GM21526 (cell line): ENCODE results near the gene GPN1.
"Not testable (repeated sequence)": the region's sequence is repeated elsewhere in the genome, so short reads cannot be mapped to it uniquely, and the experiment has no call there.

Source experiments
- ATAC-seq: cut with Tn5 transposase; IDR thresholded peaks from one replicate; pipeline ENCODE4 v1.9.1; 2021; ENCODE audit warnings: moderate library complexity; ENCODE audit not compliant: unreplicated experiment, low FRiP score

GPN1 gene

DNA sequence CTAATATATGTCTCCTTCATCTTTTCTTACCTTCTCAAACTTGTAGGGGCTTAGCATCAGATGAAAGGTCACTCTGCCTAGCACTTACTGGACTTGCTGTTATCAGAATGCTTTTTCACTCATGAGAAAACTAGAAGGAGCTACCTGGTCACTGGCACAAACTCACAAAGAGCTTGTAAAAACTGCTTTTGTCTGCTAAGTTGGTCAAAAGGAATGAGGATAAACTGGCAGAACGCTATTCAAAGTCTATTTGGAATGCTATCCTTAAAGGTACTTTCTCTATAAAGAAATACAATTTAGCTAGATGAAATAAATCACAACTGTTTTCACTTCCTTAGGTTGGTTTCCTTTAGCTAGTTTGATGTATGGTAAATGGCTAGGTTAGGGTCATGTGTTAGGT lies 2.5 kb upstream of the GPN1 start:
- ATAC-seq = not testable (repeated sequence)

DNA sequence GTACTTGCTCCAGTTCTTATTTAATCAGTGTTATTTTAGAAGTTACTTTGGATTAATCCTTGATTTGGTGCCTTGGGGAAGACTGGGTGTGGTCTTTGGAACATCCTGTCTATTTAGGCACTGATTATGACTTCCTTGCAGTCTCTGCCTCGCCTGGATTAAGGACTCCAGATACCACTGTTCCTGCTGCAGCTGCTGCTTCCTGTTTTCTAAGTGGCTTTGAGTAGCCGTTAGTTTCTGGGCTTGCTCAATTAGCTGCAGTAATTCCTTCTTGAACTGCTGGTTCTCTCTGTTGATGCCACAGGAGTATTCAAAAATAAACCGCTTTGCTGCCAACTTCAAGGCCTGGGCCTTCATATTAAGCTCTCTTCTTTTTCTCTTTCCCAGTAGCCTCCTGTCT lies 1.9 kb upstream of the GPN1 start:
- ATAC-seq = not testable (repeated sequence)

DNA sequence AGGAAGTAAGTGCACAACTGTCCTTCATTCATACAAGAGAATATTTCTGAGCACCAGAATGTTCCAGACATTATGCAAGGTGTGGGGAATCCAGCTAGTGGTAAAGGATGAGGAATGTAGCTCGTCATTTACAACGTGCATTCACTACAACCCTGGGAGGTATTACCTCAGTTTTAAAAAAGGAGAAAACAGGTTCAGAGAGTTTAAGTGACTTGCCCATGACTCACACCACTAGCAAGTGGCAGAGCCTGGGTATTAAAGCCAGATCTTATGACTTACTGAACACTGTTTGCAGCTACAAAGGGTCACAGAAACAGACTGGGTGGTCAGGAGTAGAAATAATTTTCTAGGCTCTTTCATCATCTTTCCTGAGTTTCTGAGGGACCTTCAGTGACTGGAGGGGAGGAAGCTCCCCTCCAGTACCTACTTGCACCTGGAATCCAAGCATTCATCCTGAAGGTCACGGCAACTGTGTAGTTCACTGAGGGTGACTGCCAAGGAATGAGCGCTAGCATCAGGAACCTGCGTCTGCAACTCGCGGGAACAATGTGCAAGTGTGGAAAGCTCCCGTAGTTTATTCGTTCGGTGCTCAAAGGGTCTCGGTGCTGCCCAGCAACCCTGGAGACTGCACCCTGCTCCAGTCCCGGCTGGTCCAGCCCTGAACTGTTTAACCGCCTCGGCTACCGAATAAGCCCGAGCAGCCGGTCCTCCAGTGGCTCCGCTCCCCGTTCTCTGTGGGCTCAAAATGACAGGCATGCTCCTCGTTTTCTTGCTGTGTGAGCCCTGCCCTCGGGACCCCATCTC lies 685 bp upstream of the GPN1 start:
- ATAC-seq = no peak

DNA sequence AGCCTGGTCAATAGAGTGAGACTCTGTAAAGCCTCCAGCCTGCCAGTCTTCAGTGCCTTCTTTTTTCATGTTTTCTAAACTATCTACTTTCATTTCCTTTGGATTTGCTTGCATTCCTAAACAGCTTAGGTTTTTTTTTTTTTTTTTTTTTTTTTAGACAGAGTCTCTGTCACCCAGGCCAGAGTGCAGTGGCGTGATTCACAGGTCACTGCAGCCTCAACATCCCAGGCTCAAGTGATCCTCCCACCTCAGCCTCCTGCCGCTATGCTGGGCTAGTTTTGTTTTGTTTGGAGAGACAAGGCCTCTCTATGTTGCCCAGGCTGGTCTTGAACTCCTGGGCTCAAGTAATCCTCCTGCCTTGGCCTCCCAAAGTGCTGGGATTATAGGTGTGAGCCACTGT lies 1.4 kb downstream of the GPN1 start:
- ATAC-seq = not testable (repeated sequence)

DNA sequence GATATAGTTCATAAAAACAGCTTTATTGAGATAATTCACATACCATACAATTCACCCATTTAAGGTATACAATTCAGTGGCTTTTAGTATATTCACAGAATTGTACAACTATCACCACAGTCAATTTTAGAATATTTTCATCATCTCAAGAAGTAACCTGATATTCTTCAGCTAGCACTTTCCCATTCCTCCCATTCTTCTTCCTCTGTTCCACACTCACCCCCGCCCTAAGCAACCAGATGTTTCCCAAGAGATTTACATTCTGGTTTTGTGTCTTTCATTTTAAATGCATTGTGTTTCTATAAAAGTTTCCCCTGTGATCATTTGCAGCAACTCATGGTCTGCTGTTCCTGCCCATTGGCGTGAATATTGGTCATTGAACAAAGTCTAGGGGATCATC lies 5.4 kb downstream of the GPN1 start:
- ATAC-seq = no peak

DNA sequence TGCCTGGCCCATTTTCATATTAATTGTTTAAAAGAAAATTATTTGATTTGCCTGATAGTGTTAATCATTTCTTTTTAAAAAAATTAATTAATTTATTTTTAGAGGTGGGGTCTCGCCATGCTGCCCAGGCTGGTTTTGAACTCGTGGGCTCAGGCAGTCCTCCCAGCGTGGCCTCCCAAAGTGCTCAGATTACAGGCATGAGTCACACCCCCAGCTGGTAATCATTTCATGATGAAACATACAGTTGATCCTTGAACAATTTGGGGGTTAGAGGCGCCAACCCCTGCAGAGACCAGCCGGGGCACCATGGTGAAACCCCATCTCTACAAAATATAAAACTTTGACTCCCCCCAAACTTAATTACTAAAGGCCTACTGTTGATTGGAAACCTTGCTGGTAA lies 7.9 kb downstream of the GPN1 start:
- no peak for ATAC-seq

DNA sequence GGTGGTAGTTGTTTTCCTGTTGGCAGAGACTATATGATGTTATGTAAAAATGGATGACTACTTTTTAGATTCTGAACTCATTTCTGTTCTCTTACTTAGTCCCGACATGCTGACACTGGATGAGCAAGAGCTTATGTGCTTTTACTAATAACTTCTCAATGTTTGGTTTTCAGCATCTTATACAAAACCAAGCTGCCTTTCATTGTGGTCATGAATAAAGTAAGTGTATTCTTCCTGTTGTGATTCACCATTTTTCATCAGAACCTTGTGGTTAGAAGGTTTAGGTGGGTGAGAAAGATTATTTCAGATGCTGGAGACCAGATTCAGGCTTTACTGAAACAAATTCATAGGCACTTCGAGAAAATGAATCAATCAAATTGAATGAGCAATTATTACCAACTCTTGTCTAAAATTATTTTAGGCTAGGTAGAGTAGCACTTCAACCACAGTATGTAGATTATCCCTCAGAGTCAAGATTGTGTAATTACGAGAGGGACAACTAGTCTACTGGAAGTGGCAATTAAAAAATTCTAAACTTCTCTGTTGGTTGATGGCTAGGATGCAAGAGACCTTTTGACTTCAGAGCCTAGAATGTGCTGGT lies 9.3 kb downstream of the GPN1 start:
- ATAC-seq = no peak

DNA sequence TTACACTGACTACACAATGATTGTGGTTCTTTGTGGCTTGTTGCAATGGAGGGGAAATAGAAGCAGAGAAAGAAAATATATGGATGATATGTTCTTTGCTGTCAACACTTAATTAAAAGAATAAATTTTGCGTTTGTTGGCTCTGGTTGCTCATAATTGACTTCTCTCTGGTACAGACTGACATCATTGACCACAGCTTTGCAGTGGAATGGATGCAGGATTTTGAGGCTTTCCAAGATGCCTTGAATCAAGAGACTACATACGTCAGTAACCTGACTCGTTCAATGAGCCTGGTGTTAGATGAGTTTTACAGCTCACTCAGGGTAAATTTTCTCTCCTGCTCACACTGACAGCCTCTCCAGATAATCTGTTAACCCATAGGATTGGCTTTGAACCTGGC lies 9.9 kb downstream of the GPN1 start:
- no peak for ATAC-seq

DNA sequence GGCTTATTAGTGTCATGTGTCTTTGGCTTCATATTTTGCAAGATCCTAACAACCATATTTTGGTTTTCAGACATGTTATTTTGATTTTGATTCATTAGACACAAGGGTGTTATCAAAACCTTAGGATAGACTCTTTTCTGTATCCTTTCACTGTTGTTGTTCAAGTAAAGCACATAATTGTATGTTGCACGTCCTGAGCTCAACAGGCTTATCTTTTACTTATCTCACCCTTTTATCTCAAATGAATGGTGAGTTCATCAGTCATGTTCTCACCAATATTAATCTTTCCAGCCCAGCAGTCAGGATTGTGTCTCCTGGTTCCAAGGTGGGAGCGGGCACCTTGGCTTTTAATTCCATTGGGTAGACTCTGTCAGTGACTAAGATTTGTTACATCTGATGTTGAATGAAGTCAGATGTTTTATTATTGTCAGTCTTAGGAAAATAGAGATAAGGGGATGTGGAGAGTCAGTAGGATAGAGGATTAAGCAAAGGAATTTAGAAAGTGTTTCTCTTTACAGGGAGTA lies 11.9 kb downstream of the GPN1 start:
- ATAC-seq = no peak

DNA sequence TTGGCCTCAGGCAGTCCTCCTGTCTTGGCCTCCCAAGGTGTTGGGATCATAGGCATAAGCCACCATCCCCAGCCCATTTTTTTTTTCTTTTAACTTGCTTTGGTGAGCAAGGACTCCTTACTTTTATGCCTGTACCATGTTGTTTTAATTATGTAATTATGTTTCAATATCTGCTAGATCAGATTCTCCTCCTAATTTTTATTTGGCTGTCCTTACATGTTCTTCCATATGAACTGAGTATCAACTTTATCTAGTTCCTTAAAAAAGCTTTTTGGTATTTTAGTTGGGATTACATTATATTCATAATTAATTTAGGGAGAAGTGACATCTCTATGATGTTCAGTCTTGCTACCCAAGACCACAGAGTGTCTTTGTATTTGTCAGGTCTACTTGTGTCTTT lies 16.3 kb downstream of the GPN1 start:
- no peak for ATAC-seq

DNA sequence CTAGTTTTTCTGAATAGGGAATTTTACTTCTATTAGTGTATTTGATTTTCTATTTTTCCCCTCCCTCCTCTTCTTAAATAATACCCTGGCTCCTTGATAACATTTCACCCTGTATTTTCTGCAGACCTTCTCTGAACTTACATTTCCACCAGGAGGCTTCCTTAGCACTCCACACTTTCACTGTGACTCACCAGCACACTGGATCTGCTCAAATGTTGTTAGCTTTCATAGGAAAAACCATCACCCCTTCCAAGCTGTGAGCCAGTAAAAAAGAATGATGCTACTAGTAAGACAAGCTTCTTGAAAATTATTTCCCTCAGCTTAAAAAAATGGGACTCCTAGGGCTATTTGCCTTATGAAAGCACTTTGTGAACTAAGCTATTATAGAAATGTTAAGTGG lies 18.4 kb downstream of the GPN1 start:
- no peak for ATAC-seq

DNA sequence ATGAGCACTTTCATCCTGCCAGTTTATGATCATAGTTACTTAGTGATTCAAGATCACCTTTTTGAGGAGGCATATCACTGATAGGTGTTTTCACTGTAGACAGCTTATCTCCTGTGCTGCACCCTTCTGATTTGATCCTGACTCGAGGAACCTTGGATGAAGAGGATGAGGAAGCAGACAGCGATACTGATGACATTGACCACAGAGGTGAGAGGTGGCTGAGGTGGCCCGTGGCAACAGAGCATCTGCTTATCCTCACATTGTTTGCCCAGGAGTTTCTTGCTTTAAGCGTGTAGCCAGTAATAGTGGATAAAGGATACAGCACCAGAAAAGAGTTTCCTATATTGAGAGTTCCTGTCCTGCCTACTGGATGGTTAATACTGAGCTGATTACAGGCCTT lies 18.9 kb downstream of the GPN1 start:
- no peak for ATAC-seq

DNA sequence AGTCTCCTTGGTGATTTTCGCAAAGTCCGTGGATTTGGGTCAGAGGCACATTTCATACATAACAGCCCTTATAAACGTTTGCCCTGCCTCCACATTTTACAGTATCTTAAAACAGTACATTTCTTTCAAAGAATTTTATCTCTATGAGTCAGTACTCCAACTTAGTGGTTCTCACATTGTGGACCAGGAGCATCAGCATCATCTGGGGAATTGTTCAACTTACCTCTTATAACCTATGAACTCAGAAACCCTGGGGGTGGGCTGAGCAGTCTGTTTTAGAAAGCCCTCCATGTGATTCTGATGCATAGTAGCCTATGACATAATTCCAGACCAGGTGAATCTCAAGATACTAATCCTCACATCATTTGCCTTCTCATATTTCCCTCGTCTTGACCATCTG lies 22.2 kb downstream of the GPN1 start:
- ATAC-seq = no peak

DNA sequence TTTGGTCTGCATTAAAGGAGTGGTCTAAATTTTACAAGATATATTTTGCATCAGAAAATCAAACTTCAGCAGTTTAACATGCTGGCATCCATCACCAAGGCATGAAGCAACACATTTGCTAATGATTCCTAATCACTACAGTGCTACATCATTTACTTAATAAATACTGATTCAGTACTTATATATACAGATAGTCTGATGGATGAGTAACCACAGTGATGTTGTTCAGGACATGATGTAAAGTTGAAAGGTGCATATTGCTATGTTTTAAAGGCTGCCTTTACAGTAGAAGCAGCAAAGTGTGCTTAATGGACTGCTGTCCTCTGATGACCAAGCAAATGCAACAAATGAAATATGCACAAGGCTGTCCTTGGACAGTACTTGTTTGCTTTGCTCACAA lies 23.5 kb downstream of the GPN1 start:
- no peak for ATAC-seq

DNA sequence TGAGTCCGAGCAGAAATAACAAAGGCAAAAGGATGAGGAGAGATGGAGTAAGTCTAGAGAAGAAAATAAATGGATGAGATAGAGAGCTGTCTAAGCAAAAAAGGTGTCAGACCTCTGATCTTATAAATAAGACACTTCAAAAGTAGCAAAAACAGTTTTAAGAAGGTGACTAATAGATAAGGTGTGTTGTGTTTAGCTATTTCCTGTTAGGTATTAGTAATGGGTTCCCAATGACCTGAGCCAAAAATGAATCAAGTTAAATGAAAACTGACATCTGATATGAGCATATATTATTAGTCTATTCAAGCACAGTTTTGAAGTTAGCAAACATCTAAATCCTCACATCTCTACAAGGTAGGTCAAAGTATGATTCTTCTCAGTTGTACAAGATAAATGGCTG lies 23.9 kb downstream of the GPN1 start:
- ATAC-seq = no peak

DNA sequence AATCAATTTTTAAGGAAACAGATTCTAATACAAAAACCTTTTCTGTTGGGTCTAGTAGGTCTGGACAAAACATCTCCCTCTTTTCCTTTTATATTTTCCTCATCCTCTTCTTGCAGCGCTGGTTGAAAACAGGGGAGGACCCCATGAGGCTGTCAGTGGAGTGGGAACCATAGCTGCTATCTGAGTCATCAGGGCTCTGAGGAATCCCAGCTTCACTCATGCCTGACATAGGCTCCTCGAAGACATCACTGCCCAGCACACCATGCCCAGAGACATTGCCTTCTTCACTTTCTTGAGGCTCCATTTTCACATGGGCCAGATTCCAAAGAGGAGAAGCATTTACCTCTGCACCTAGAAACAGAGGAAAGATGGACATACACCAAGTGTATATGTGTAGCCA lies 24.5 kb downstream of the GPN1 start:
- no peak for ATAC-seq

DNA sequence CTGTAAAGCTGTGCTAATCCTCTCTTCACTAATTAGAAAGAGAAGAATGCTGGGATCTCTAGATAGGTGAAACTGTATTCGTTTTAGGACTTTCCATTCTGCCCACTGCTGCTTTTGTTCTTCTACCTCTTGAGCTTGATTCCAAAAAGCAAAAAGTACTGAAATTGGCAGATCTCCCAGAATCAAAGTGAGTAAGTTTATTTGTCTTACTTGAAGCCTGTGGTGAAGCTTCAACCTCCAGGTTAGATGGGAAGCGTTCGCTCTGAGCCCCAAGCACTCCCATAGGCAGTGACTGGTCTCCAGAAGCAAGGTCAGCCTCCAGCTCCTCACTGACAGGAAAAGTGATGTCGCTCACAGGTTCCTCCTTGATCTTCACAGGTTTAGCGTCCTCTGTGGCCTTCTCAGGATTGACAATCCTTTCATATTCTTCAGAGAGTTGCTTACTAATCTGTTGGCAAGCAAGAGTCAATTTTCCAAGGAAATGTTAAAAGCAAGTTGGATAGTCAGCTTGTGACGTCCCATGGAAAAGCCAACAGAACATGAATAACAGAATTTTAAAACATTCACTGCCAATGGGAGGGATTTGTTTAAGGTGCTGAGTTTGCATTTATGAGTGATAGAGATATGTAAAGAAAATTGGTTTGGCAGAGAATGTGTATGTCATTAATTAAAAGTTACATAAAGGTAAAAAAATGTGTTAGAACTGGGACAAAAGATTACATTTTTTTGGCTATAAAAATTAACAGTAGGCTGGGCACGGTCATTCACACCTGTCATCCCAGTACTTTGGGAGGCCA lies 26.5 kb downstream of the GPN1 start:
- ATAC-seq = no peak

DNA sequence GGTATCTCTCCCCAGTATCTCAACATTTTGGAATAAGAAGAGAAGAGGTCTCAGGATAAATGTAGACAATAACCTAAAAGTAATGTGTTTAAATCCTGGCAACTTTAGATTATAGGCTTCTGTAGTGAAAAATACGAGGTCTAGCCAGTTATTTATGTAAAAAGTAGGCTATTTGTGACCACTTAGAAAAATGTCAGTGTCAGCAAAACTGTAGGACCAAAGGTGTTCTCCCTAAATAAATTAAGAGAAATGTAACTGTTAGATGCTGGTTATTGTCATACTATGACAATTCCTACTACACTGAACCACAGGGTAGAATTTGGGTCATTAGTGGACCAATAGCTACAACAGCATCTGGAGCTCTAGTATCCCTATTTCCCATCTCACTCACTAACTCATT lies 32.5 kb downstream of the GPN1 start:
- ATAC-seq = no peak

DNA sequence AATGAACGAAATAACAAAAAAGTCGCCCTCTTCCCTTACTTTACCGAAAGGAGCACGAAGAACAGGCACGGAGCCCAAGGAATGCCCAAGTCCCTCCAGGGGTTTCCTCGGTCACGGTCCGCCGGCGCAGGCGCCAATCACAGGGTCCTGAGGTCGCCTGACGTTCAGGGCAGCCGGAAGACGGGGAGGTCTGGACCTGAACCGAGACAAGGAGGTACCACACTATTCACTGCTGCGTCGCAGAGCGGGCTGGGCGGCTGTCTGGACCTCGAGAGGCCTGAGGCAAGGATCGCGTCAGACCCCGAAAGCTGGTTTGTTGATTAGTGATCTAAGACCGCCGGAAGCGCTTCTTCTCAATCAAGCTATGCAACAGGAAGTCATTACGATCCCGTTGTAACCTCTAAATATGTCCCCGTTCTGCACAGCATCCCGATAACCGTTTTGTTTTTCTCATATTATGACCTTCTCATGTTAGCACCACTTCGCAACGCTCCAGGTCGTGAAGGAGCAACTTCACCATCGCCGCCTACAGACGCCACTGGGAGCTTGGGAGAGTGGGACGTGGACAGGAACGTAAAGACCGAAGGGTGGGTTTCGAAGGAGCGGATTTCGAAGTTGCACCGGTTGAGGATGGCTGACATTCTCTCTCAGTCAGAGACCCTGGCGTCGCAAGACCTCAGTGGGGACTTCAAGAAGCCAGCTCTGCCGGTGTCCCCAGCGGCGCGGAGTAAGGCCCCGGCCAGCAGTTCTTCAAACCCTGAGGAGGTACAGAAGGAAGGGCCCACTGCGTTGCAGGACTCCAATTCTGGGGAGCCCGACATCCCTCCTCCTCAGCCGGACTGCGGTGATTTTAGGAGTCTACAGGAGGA lies 34.7 kb downstream of the GPN1 start, which contains the start of the genes SLC4A1AP and SUPT7L:
SLC4A1AP (plus strand) TSS at position 605 of the 869 bp plus-strand sequence; CDS start at position 631, 26 bp downstream.
SUPT7L (minus strand) TSS at position 330 of the 869 bp plus-strand sequence. CDS start 1,422 bp downstream, outside the sequence.
- peak; percentile 55 for ATAC-seq

DNA sequence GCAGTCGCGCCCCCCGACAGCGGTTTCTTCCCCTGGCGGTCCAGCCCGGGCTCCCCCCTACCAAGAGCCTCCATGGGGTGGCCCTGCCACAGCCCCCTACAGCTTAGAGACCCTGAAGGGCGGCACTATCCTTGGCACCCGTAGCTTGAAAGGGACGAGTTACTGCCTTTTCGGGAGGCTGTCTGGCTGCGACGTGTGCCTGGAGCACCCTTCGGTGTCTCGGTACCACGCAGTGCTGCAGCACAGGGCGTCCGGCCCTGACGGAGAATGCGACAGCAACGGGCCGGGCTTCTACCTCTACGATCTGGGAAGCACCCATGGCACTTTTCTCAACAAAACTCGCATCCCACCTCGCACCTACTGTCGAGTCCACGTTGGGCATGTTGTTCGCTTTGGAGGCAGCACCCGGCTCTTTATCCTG lies 35.3 kb downstream of the GPN1 start:
- ATAC-seq = peak; percentile 28
